HepG2 (cell line): Measurements from ENCODE around the gene POLRMT. TPM values are rescaled to one million over a fixed set of nuclear protein-coding genes. Genes with fewer than 3 reads are reported as not detected.

Source experiments
- AKAP8 ChIP-seq: sonication (generic); formaldehyde crosslinking; IDR thresholded peaks from 2 replicates; pipeline ENCODE4 v1.5.1; 2020; ENCODE audit warnings: mild to moderate bottlenecking, missing genetic modification reagents
- CEBPG ChIP-seq: IDR thresholded peaks from 2 replicates; pipeline ENCODE4 v1.6.1; 2016
- HNRNPL ChIP-seq: fragments of 200-400 bp; formaldehyde crosslinking; IDR thresholded peaks from 2 replicates; pipeline ENCODE4 v1.6.1; 2017; ENCODE audit warnings: mild to moderate bottlenecking, low read depth, low read length
- MATR3 ChIP-seq: sonication (generic); formaldehyde crosslinking; IDR thresholded peaks from 2 replicates; pipeline ENCODE4 v1.4.0; 2020; ENCODE audit warnings: missing genetic modification reagents
- NCOA5 ChIP-seq: sonication (generic); formaldehyde crosslinking; IDR thresholded peaks from 2 replicates; pipeline ENCODE4 v1.4.0; 2020; ENCODE audit warnings: missing genetic modification reagents
- TOPORS ChIP-seq: sonication (generic); formaldehyde crosslinking; IDR thresholded peaks from 2 replicates; pipeline ENCODE4 v1.8.0; 2023; ENCODE audit warnings: mild to moderate bottlenecking, missing genetic modification reagents
- ZBTB7B ChIP-seq: sonication (generic); formaldehyde crosslinking; IDR thresholded peaks from 2 replicates; pipeline ENCODE4 v1.4.0; 2020; ENCODE audit warnings: missing genetic modification reagents
- ZFP37 ChIP-seq: sonication (generic); formaldehyde crosslinking; IDR thresholded peaks from 2 replicates; pipeline ENCODE4 v1.4.0; 2020; ENCODE audit warnings: missing genetic modification reagents, borderline replicate concordance
- ZFY ChIP-seq: sonication (generic); formaldehyde crosslinking; IDR thresholded peaks from 2 replicates; pipeline ENCODE4 v1.4.0; 2020; ENCODE audit warnings: missing genetic modification reagents
- ZNF101 ChIP-seq: sonication (generic); formaldehyde crosslinking; IDR thresholded peaks from 2 replicates; pipeline ENCODE4 v1.4.0; 2020; ENCODE audit warnings: mild to moderate bottlenecking, low read depth, missing genetic modification reagents, borderline replicate concordance
- ZNF407 ChIP-seq: sonication (generic); formaldehyde crosslinking; IDR thresholded peaks from one replicate; pipeline ENCODE4 v1.5.1; 2020; ENCODE audit warnings: mild to moderate bottlenecking, missing genetic modification reagents; ENCODE audit errors: not compliant biosample characterization
- ZNF496 ChIP-seq: sonication (generic); formaldehyde crosslinking; IDR thresholded peaks from 2 replicates; pipeline ENCODE4 v1.8.1; 2023; ENCODE audit warnings: mild to moderate bottlenecking, moderate library complexity, missing genetic modification reagents; ENCODE audit not compliant: insufficient replicate concordance
- ZNF740 ChIP-seq: sonication (generic); formaldehyde crosslinking; IDR thresholded peaks from 2 replicates; pipeline ENCODE4 v1.4.0; 2020; ENCODE audit warnings: missing genetic modification reagents
- ZNF800 ChIP-seq: sonication (generic); formaldehyde crosslinking; IDR thresholded peaks from 2 replicates; pipeline ENCODE4 v1.4.0; 2020; ENCODE audit warnings: missing genetic modification reagents
- polyA plus RNA-seq, 8 experiments: library from polyadenylated mRNA; depleted of rRNA in 3 of 8; stranded (reverse) in 7 of 8; unstranded in 1 of 8; fragments of >200 nt; fragmentation: Illumina TruSeq in 4 of 8; extraction: Trizol in 4 of 8; gene quantifications; 2 replicates each; pipeline versions ENCODE4 v1.2.1 to v1.2.3, GENCODE V29; 2011 to 2016; ENCODE audit warnings: low read depth in 4 of 8, missing spikeins in 1 of 8, mixed read lengths in 1 of 8; ENCODE audit not compliant: insufficient read depth in 1 of 8
- total RNA-seq, 5 experiments: library from RNA; depleted of rRNA; stranded (reverse); fragments of >200 nt; fragmentation: Illumina TruSeq; extraction: Trizol; gene quantifications; 2 replicates each; pipeline ENCODE4 v1.2.3, GENCODE V29; 2016; ENCODE audit warnings: low read depth in 1 of 5

Gene POLRMT
- total and polyA plus RNA-seq, 2 of the 13 experiments (the other 11 are each of a cell fraction or from before 2014, with no cell fraction given): 78.0 to 101 TPM

- TF ChIP-seq ZNF800 (CRISPR knock-in tag): no peak
- 0 out of 2 replicates have a peak, but pooled peaks have one; percentile 36 for TF ChIP-seq AKAP8 (CRISPR knock-in tag)
- no peak for TF ChIP-seq MATR3 (CRISPR knock-in tag)
- TF ChIP-seq CEBPG (CRISPR knock-in tag): no peak
- TF ChIP-seq ZNF407 (CRISPR knock-in tag): no peak
- no peak for TF ChIP-seq ZFP37
- no peak for TF ChIP-seq TOPORS (CRISPR knock-in tag)
- 0 out of 2 replicates have a peak, but pooled peaks have one; percentile 11 for TF ChIP-seq HNRNPL
- TF ChIP-seq ZNF496 (CRISPR knock-in tag): no peak
- no peak for TF ChIP-seq ZNF101
- TF ChIP-seq NCOA5: no peak
- no peak for TF ChIP-seq ZFY (CRISPR knock-in tag)
- no peak for TF ChIP-seq ZBTB7B (CRISPR knock-in tag)
- TF ChIP-seq ZNF740: no peak
Observed at GRCh38 chr19:656751-657559, 23.6 kb upstream of the POLRMT start (continued).
